HL-60/S4 treated with retinoic acid at 250 ng/mL for 4 days and 3 days (cell line): Measurements from ENCODE around the gene CAMK2B.

ENCODE experiments used
- in situ Hi-C: fragments of 300-500 bp; cut with MboI; formaldehyde crosslinking; loops from 2 replicates; pipeline ENCODE4 v1.7.0; 2022; ENCODE audit warnings: low sequenced_read_pairs

The CAMK2B gene

DNA sequence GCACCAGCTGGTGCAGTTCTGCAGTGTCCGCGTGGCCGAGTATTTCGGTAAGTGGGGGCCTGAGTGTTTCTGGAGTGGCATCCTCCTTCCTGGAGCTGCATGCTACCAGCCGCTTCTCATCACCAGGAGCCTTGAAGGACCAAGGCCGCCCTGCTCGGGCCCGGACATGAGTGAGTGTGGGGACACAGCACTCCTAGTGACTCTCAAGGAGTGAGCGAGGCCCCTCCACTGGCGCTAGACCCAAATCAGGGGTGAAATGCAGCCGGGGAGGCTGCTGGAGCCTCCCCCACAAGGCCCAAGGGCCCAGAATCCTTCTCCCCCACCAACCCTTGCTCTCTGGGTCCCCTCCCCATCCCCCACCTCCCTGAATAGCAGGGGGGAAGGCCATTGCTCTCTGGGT, 48.0 kb downstream of the CAMK2B start:
- in situ Hi-C loops, result no loop called here

DNA sequence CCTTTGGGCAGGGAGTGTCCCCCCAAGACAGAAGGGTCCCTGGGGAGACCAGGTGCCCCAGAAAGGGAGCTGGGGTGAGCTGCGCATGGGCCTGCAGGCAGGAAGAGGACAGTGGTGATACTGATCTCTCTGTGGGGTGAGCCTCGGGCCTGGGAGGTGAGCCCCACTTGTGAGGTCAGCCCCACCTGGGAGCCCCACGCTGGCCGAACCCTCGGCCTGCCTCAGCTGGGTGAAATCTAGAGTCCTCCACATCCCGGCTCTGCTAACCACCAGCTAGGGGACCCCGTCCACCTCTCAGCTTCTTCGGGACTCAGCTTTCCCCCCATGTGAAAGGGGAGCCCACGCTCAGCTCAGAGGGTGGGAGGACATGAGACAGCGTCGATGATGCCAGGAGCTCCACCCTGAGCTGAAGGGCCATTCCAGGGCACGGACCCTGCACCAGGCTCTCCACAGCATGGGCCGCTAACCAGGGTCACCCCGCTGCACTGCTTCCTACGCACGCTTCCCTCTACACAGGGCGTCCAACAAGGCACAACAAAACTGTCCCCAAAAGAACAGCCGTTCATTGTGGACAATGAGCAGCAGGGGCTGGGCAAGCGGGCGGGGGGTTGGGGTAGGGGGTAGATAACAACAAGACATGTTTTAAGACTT, 48.7 kb downstream of the CAMK2B start:
- in situ Hi-C loops, result no loop called here

DNA sequence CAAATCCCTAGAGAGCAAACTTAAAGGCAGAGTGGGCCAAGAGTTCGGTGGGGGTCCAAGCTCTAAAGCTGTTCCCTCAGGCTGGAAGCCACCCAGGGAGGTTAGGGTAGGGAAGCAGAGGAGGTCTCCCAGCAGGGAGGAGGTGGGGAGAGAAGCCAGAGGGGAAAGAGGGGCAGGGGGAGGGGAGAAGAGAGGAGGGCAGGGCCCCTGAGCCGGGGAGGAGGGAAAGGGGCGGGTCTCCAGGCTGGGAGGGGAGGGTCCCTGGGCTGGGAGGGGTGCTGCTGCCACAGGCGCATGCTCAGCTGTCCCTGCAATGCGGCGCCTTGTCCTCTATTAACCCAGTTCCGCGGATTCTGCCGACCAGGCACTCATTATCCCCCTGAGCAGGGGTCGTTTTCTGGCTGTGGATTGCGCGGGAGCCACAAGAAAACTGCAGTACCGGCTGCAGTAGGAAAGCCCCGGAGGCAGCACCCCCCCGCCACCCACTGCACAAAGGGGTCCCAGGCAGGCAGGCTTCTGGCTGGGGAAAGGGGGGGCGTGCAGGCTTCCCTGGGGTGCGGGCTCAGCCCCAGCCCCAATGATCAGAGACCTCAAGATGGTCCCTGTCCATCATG, 49.3 kb downstream of the CAMK2B start:
- in situ Hi-C loops, result no loop called here

DNA sequence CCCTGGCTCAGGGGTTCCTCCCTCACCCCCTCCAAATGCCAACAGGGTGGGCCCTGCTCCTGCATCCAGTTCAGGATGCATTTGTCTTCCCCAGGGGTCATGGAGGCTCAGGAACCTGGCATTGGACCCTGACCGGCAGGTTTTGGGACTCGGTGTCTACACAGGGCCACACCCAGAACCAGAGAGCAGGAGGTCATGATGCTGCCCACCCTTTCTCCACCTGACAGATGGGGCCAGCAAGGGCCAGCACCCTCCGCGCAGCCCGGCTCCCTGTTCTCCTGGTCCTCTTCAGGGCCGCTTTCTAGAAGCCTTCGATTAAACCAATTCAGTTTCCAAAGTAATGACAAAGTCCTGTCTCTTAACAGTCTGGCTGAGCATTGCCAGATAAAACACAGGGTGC, 50.2 kb downstream of the CAMK2B start:
- in situ Hi-C loops, result no loop called here

DNA sequence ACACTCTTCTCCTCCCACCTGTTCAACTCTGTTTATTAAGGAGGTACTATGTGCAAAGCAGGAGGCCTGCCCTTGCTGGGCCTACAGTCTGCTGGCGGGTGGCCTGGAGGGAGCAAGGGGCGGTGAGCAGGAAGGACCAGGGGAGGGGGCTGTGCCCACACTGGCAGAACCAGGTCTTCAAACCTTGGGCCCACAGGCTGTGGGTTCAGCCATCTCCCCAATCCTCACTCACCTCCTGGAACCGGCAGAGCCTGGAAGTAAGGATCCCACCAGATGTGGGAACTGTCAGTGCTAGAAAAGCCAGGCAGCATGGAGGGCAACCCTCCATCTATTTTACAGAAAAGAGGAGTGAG, 50.8 kb downstream of the CAMK2B start:
- in situ Hi-C loops, result no loop called here

DNA sequence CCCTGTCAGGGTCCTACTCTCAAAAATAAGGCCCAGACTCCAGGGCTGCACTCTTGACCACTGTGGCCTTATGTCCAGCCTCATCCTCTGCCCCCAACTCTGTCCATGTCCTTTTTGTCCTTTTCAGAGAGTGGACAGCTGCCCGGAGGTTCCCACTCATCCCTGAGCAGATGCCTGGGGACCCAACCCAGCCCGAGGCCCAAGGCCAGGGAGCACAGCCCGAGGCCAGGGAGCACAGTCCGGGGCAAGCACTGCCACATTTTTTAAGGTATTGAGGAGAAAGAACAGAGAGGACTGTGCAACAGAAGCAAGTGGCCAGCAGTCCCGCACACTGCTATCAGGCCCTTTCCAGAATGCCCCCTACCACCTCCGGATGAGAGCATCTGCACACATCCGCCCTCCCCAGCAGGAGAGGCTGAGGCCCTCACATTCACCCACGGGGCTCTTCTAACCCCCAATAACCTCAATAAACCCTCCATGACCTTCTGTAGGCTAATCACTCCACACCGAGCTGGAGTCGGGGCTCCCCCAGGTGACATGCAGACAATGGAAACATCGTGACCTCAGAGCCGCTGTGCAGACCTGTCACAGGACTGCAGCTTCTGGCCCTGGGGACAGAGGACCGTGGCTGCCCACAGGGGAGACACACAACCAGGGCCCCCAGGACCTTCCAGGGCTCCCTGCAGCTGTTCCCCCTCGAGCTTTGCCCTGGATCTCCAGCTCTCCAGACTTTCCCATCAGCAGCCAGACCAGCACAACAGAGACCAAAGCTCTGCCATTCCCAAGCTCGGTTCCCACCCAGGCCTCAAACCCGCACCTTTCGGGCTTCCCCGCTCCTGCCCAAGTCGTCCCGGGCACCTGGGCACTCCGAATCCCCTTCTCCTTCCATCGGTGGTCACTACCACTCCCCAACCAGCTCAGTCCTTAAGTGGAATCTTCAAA, 51.4 kb downstream of the CAMK2B start:
- in situ Hi-C loops, result no loop called here

DNA sequence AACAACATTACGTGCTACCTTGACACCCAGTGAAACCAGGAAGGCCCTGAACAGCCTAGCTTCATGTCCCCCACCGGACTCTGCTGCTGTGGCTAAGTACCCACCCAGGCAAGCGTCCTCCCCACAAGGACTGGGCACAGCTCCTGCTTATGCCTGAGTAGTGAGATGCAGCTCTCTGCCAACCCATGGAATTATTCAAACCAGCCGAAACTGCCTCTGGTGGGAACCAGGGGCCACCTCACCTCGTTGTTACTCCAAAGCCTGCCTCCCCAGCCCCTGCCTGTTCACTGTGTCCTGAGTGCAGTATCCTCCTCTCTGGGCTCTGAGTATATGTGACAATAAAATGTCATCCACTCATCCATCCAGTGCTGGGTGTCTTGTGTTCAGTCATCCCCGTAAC, 52.4 kb downstream of the CAMK2B start:
- in situ Hi-C loops, result no loop called here

DNA sequence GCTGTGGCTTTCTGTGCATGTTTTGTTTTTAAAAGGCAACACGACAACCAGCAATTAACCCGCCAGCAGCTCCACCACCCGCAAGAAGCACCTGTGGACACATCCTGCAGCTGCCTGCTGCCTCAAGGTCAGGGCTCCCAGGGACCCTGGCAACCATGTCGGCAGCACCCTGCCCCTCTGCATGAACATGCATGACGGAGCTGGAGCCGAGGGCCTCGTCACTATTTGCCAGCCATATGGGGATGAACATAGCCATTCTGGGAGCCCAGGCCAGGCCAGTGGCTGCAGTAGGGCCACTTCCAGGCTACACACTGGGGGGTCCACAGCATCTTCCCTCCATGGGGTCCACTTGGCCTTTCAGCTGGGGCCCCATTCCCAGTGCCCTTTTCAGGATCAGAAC, 52.9 kb downstream of the CAMK2B start:
- in situ Hi-C loops, result no loop called here

DNA sequence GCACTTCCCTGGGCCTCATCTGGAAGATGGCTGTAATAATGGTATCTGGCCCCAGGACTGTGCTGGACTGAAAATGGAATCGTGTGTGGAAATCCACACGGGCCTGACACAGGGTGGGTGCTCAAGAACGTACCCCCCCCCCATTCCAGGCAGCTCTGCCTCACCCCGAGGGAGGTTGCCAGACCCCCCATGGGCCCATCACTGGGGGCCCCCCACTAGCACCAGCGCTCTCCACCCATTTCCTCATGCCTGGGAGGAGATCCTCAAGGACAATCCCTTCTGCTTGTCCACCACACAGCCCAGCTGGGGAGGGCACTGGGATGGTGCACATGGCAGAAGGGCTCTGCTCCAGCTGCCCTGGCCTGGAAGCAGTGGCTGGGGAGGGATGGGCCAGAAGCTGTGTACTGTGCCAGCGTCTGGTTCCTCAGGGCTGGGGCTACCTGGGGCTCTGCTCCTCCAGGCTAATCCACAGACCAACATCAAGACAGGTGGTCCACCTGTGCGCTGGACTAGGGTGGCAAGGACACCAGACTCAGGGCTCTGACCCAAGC, 55.4 kb downstream of the CAMK2B start:
- in situ Hi-C loops, result no loop called here

DNA sequence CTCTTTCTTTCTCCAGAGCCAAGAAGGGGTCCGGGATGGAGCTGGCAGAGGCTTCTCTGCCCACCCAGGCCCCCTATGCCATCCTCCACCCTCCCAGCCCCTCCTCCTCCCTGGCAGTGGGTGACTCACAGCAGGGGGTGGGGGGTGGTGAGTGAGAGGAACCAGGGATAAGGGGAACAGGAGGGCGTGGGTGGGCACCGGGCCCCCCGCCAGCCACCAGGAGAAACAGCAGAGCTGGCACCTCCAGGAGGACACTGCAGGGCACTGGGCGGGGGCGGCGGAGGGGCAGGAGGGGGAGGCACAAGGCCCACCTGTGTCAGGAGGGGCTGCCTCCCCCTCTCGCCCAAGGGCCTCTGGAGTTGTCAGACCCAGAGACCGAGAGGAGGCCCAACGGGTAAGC, 56.0 kb downstream of the CAMK2B start:
- in situ Hi-C loops, result no loop called here

DNA sequence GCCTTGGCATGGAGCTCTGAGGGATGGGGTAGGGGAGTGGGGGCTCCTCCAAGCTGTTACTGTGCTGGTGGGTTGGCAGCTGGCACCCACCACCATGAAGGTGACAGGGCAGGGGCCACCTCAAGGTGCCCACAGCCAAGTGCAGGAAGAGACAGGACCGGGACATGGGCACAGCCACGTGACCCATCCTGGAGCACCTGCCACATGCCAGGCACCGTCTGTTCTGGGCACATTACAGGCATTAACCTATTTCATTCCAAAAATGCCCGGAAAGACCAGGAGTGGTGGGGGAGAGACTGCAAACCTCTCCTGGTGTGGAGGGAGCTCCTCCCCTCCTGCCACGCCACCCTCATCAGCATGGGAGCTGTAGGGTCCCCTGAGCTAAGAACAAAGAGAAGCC, 56.7 kb downstream of the CAMK2B start:
- in situ Hi-C loops, result no loop called here

DNA sequence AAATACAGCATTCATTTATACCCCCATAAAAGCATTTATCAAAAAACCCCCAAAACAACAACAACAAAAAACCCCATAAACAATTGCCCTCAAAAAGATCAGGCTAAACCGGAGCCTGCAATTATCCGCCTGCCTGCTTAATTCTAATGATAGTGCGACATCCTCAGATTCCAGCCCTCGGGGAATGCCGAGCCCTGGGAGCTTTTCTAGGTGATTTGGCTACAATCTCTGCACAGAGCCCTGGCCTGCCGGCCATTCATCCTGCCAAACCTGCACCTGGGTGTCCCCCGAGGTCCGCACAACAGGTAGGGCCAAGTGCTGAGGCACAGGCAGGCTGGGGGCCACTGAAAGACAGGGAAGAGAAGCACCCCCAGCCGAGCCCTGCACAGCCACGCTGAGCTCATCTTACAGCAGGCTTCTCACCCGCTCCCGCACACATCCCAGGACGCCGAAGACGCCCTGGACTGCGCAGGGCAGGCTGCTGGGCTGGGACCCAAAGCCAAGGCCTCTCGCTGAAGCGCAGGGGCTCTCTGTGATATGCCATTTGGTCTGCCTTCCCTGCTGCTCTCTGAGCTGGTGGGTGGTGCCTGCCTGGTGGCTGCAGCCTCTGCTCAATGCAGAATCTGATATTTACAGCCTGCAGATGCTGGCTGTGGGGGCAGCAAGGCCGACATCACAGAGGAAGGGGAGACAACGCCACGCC, 57.5 kb downstream of the CAMK2B start:
- in situ Hi-C loops, result no loop called here

DNA sequence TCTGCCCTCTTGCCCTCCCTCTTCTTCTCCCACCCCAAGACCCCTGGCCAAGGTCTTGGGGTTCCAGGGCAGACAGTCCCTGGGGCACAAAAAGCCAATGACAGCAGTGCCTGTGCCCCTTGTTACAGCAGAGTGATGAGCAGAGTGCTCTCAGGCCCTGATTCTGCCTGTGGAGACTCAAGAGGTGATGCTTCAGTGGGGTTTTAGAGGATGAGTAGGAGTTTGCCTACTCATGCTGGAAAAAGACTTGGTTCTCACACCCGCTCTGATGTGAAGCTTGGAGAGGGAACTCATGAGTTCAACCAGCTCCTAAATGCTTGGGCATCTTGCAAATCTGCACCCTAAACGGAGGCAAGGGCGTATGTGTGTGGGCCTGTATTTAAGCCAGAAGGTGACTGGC, 58.2 kb downstream of the CAMK2B start:
- in situ Hi-C loops, result no loop called here

DNA sequence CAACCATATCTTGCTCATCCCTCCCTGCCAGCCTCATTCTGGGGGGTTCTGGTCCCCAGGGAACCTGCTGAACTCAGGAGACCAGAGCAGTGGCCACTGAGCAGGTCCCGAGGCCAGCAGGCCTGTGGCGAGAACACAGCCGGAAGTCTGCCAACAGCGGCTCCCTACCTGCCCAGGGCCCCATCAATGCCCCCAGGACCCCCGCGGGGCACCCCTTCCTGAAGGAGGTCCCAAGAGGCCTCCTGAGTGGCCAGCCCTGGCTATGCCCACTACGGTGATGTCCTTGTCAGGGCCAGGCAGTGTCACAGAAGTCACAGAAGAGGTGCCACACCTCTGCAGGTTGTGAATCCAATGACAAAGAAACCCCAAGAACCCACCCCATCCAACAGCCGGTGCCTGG, 58.9 kb downstream of the CAMK2B start:
- in situ Hi-C loops, result no loop called here

DNA sequence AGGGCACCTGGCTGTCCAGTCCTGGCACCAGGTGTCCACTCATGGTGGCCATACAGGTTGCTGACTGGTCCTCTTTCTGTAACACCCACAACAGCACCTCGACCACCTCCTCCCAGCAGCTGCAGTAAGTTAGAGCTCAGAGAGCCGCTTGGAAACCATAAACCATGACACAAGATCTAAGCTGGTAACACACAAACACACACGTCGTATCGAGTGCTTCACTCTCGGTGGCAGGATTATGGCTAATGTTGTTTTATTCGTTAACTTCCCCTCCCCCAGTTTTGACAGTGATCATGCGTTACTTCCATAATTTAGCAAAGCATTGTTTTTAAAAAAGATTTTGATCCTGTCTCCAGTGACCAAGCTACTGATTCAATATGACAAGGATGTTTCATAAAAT, 59.7 kb downstream of the CAMK2B start:
- in situ Hi-C loops, result no loop called here

DNA sequence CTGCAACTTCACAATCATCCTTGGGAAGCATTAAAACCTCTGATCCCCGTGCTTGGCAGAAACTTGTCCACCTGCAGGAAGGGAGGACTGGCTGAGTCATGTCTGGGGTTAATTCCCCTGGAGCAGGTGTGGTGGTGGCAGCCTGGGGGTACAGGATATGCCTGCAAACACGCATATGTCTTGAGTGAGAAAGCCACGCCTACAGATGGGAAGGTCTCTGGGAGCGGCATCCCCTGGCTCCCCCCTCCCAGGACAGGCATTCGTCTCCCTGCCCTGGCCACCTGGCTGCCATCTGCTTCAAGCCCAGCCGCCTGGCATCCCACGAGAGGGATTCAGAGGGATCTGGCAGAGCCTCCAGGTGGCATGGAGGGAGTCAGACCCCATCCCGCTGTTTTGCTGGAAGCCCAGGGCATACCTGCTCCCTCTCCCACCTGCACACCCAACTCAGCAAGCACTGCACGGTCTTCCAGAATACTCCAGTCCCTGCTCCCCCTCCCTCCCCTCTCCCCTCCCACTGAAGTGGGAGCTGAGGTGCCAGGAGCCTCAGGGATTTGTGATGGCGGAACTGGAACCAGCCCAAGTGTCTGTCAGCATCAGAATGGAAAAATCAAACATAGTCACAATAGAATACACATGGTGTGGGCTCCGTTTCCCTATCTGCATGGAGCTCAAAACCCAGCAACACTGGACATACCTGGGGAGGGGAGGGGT, 61.0 kb downstream of the CAMK2B start:
- in situ Hi-C loops, result no loop called here

DNA sequence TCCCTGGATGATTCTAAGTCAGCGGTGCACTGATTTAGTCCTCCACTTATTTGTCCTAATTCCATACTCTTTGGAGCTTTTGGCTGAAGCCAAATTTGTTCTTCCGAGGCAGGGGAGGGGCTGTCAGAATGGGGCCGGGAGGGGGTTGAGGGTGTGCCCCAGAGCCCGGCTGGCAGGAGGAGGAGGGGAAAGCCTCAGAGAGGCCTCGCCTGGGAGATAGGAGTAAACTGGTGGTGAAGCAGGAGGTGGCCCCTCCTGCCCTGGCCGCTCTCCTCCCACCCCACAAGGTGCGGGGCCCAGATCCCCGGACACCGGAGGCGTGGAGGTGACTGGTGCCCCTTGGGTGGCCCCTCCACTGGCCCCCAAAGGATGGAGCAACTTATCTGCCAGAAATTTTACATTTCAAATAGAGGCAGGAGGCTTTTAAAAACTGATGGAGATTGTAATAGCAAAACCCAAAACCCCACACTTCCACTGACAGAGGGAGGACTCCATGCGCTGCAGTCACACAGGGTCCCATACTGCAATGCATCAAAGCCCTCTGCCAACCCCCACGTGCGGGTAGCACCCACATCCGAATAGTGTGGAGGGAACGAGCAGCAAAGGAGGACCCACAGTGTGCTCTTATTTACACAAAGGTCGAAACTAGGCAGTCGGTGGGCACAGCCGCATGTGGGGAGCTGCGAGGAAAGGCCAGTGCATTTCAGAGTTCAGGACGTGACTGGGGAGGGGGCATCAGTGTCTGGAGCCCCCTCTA, 61.9 kb downstream of the CAMK2B start:
- in situ Hi-C loops, result no loop called here

DNA sequence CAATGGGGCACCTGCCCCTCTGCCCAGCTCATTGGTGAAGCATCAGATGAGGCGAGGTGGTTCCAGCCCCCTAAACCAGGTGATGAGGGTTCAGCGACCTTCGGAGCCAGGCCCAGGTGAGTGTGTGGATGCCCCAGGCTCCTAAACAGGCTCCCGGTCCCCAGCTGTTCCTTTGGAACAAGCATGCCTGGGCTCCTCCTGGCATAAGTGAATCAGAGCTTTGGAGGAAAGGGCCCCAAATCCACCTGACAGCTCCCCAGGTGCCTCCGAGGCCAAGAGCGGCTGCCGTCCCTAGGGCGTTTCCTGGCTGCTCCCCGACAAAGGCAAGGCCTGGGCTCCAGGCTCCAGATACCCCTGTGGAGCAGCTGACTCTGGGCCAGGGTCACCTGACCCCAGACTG, 63.4 kb downstream of the CAMK2B start:
- in situ Hi-C loops, result no loop called here

DNA sequence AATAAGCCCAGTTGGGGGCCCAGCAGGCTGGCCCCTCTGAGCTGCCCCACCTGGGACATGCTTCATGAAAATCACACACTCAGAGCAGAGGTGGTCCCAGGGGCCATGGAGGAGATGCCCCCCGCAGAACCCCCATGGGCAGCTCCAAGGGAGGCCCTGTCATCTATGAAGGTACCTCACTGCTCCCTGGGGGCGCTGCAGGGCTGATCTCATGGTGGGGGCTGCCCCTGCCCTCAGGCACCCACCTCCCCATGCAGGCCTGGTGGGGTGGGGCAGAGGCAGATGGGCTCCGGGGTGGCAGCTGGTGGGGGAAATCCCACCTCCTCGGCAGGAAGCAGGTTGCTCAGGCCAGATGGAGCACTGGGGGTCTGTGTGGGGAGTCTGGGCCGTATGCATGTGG, 64.2 kb downstream of the CAMK2B start:
- in situ Hi-C loops, result no loop called here
